ENCODE data around the gene MT1X. TPM values are rescaled to one million over a fixed set of nuclear protein-coding genes. Genes with fewer than 3 reads are reported as not detected.

Gene MT1X
- 223 TPM for total RNA-seq
- polyA plus RNA-seq (ENCODE audit: insufficient read depth, low read depth, low replicate concordance): 476 TPM
- long read RNA-seq, donor 1, transcript MT1X-201 (3 exons, 450 nt): major isoform, 7 of 7 reads
- long read RNA-seq, donor 1, partial matches to known transcripts: 0 of 7 reads
- long read RNA-seq, donor 1, other reads (novel, unspliced or antisense): 0 of 7 reads
- long read RNA-seq, donor 2, transcript MT1X-201 (3 exons, 450 nt): major isoform, 12 of 15 reads
- long read RNA-seq, donor 2, partial matches to known transcripts: 0 of 15 reads
- long read RNA-seq, donor 2, other reads (novel, unspliced or antisense): 0 of 15 reads
- long read RNA-seq, donor 3, transcript MT1X-201 (3 exons, 450 nt): major isoform, 26 of 30 reads
- long read RNA-seq, donor 3, partial matches to known transcripts: 0 of 30 reads
- long read RNA-seq, donor 3, other reads (novel, unspliced or antisense): 0 of 30 reads
- long read RNA-seq, donor 4, transcript MT1X-201 (3 exons, 450 nt): major isoform, 13 of 15 reads
- long read RNA-seq, donor 4, partial matches to known transcripts: 0 of 15 reads
- long read RNA-seq, donor 4, other reads (novel, unspliced or antisense): 0 of 15 reads
- long read RNA-seq, donor 5, partial matches to known transcripts: 0 of 4 reads
- long read RNA-seq, donor 5, other reads (novel, unspliced or antisense): 0 of 4 reads
- long read RNA-seq, donor 6, transcript MT1X-204 (1 exons, 1,727 nt): minor isoform, 5 of 62 reads
- long read RNA-seq, donor 6, transcript MT1X-201 (3 exons, 450 nt): major isoform, 57 of 62 reads
- long read RNA-seq, donor 6, partial matches to known transcripts: 0 of 62 reads
- long read RNA-seq, donor 6, other reads (novel, unspliced or antisense): 0 of 62 reads
- long read RNA-seq, donor 7, transcript MT1X-201 (3 exons, 450 nt): major isoform, 29 of 31 reads
- long read RNA-seq, donor 7, partial matches to known transcripts: 0 of 31 reads
- long read RNA-seq, donor 7, other reads (novel, unspliced or antisense): 0 of 31 reads
- long read RNA-seq, donor 8, transcript MT1X-201 (3 exons, 450 nt): major isoform, 18 of 19 reads
- long read RNA-seq, donor 8, partial matches to known transcripts: 0 of 19 reads
- long read RNA-seq, donor 8, other reads (novel, unspliced or antisense): 0 of 19 reads
- long read RNA-seq, donor 9, transcript MT1X-201 (3 exons, 450 nt): major isoform, 13 of 16 reads
- long read RNA-seq, donor 9, partial matches to known transcripts: 0 of 16 reads
- long read RNA-seq, donor 9, other reads (novel, unspliced or antisense): 0 of 16 reads
- long read RNA-seq, donor 10, transcript MT1X-201 (3 exons, 450 nt): major isoform, 27 of 30 reads
- long read RNA-seq, donor 10, partial matches to known transcripts: 0 of 30 reads
- long read RNA-seq, donor 10, other reads (novel, unspliced or antisense): 0 of 30 reads

DNA sequence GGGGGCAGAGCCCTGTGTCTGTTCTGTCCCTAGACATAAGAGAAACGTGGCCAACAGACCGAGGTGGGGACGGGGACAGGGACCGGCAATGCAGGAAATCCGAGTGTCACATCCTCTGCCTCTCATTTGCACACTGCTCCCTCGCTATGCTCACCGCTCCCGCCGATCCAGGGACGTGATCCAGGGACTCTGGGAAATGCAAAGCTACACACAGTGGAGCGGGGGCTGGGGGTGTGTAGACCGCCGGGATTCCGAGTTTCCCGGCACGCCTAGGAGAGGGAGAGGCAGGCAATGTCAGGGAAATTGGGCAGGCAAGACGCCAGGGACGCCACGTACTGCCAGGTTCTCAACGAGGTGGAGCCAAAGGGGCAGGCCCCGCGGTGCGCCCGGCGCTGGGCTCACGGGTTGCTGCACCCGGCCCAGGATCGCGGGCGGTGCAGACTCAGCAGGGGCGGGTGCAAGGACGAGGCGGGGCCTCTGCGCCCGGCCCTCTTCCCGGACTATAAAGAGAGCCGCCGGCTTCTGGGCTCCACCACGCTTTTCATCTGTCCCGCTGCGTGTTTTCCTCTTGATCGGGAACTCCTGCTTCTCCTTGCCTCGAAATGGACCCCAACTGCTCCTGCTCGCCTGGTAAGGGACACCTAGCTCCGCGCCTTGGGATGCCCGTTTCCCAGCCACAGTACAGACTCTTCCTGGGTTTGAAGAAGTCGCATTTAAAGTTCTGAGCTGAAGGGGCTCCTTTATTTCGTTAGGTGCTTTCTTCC lies at the start of gene MT1X:
Gene MT1X (plus strand): TSS at position 532 of the 764 bp plus-strand sequence. CDS start 71 bp downstream, at position 603.
- FAIRE-seq (no peak), DNase-seq (peak; percentile 87 to 98 (median 93))
- H3K9me3 ChIP-seq (ENCODE audit: control insufficient read depth in 2 of 3, insufficient read depth in 1 of 3, low read length in 3 of 3): no peaks in the 10 kb centered on the region
- H3K27me3 ChIP-seq (ENCODE audit: control insufficient read depth, insufficient read depth, low read length): no peaks in the 10 kb centered on the region
- peaks cover 0 to 9% (median 5%) of the 10 kb centered on the region in 3 donors for H3K4me1 ChIP-seq (ENCODE audit: control insufficient read depth in 2 of 3, insufficient read depth in 2 of 3, low read depth in 1 of 3, low read length in 3 of 3)
- H3K27ac ChIP-seq (ENCODE audit: low read depth in 2 of 2, low read length in 2 of 2): peak within 1 kb of the TSS; percentile 39 to 71
- intact Hi-C loops (cut with DNase I): loop anchor here (10.0 kb wide), 1 partner anchor 77 kb away; the partner anchor contains the start of gene MT2A
- H3K9ac ChIP-seq (ENCODE audit: low read length in 3 of 3): peak within 1 kb of the TSS; percentile 50 to 94 (median 57)
- TF ChIP-seq CTCF (IDR thresholded peaks at IDR 0.05; ENCODE audit: borderline replicate concordance, extremely low read depth, insufficient read depth): no peak
- H3K36me3 ChIP-seq (ENCODE audit: control insufficient read depth in 2 of 3, insufficient read depth in 3 of 3, low read length in 3 of 3): no peaks in the 10 kb centered on the region
- peak within 1 kb of the TSS; percentile 71 to 94 (median 91) for H3K4me3 ChIP-seq (ENCODE audit: low read length in 3 of 3)

- no peak for TF ChIP-seq CTCF (IDR thresholded peaks at IDR 0.05; ENCODE audit: borderline replicate concordance, extremely low read depth, insufficient read depth)
- H3K36me3 ChIP-seq (ENCODE audit: control insufficient read depth in 2 of 3, insufficient read depth in 3 of 3, low read length in 3 of 3): no peaks in the 10 kb centered on the region
- H3K27ac ChIP-seq (ENCODE audit: low read depth in 2 of 2, low read length in 2 of 2): peak overlapping the region; percentile 23 to 74
- H3K9ac ChIP-seq (ENCODE audit: low read length in 3 of 3): peak overlapping the region in 2 of 3 donors; percentile 5 to 55
- intact Hi-C loops (cut with DNase I): no loop called here
- peaks cover 51% of the 10 kb centered on the region for H3K27me3 ChIP-seq (ENCODE audit: control insufficient read depth, insufficient read depth, low read length)
- no peak for DNase-seq
- peaks cover 0 to 6% (median 0%) of the 10 kb centered on the region in 3 donors for H3K4me1 ChIP-seq (ENCODE audit: control insufficient read depth in 2 of 3, insufficient read depth in 2 of 3, low read depth in 1 of 3, low read length in 3 of 3)
- no peaks in the 10 kb centered on the region for H3K9me3 ChIP-seq (ENCODE audit: control insufficient read depth in 2 of 3, insufficient read depth in 1 of 3, low read length in 3 of 3)
- FAIRE-seq: no peak
- peak overlapping the region in 2 of 3 donors; percentile 65 to 80 for H3K4me3 ChIP-seq (ENCODE audit: low read length in 3 of 3)
Measured at GRCh38 chr16:56632848-56633365, 49.4 kb upstream of the MT1X start.

Measured in kidney (tissue), 22 donors.